HFF-Myc (cell line): ENCODE results near the gene NRP1.

ENCODE experiments used
- DNase-seq: peaks from one replicate; pipeline ENCODE4 v3.0.0-alpha.2; 2011; ENCODE audit warnings: low read depth; ENCODE audit errors: extremely low read depth
- H3K4me3 ChIP-seq: replicated peaks from 2 replicates; pipeline ENCODE4 v1.5.1; 2011; ENCODE audit warnings: low read depth, mild to moderate bottlenecking, control low read depth, low read length
- CTCF ChIP-seq: IDR thresholded peaks from 2 replicates; pipeline ENCODE4 v1.5.1; 2012; ENCODE audit warnings: mild to moderate bottlenecking, low read depth, low read length, control low read depth; ENCODE audit errors: missing control alignments

NRP1 gene

GRCh38 chr10:33189363-33189762 lies 145.1 kb downstream of the NRP1 start:
- no peak overlapping the region for H3K4me3 ChIP-seq
- no peak for TF ChIP-seq CTCF
- no peak for DNase-seq

- H3K4me3 ChIP-seq, result no peak overlapping the region
- TF ChIP-seq CTCF, result no peak
- DNase-seq, result no peak
Measured at GRCh38 chr10:33187427-33187999, 147.0 kb downstream of the NRP1 start.

- no peak for TF ChIP-seq CTCF
- no peak overlapping the region for H3K4me3 ChIP-seq
- DNase-seq, result no peak
Measured at GRCh38 chr10:33186150-33186549, 148.3 kb downstream of the NRP1 start.

- no peak overlapping the region for H3K4me3 ChIP-seq
- TF ChIP-seq CTCF, result no peak
- no peak for DNase-seq
Measured at GRCh38 chr10:33183655-33184054, 150.8 kb downstream of the NRP1 start.

- no peak for DNase-seq
- H3K4me3 ChIP-seq, result no peak overlapping the region
Measured at GRCh38 chr10:33180921-33181320, 153.5 kb downstream of the NRP1 start.

GRCh38 chr10:33180390-33180789 lies 154.1 kb downstream of the NRP1 start:
- no peak for DNase-seq

More at GRCh38 chr10:33180921-33181320, 153.5 kb downstream of the NRP1 start:
- TF ChIP-seq CTCF, result no peak

More at GRCh38 chr10:33180390-33180789, 154.1 kb downstream of the NRP1 start:
- H3K4me3 ChIP-seq, result no peak overlapping the region
- no peak for TF ChIP-seq CTCF
